ENCODE measurements around the gene SAMD8. TPM values are rescaled to one million over a fixed set of nuclear protein-coding genes. Genes with fewer than 3 reads are reported as not detected.

The SAMD8 gene
- total and polyA plus RNA-seq, 2 of the 8 experiments (the other 6 are each of a cell fraction or from before 2014, with no cell fraction given) = 11.7 to 20.9 TPM

GRCh38 chr10:75176046-75176445 is 64.6 kb downstream of the SAMD8 start (continued):
- TF ChIP-seq CHD7 (IDR thresholded peaks at IDR 0.05; ENCODE audit: insufficient replicate concordance, low read length) (no peak), SP1 (IDR thresholded peaks at IDR 0.05; ENCODE audit: low read depth, low read length) (no peak), RFX5 (IDR thresholded peaks at IDR 0.05; ENCODE audit: borderline replicate concordance, low read depth, low read length) (no peak), ATF2 (IDR thresholded peaks at IDR 0.05; ENCODE audit: low read length) (no peak), PHF8 (conservative IDR thresholded peaks at IDR 0.05; ENCODE audit: low read depth, low read length) (no peak), MAX (IDR thresholded peaks at IDR 0.05) (no peak), TAF1 (IDR thresholded peaks at IDR 0.05; ENCODE audit: low read depth, low read length) (no peak), SAP30 (IDR thresholded peaks at IDR 0.05; ENCODE audit: insufficient read depth, insufficient replicate concordance, low read length) (no peak), MAFK (IDR thresholded peaks at IDR 0.05; ENCODE audit: low read depth, low read length) (no peak), BRCA1 (IDR thresholded peaks at IDR 0.05; ENCODE audit: low read depth, low read length) (no peak)

Measured in H1 (cell line).